ENCODE results near the gene SLC22A23.

The SLC22A23 gene

GRCh38 chr6:3426091-3426926 lies 30.5 kb downstream of the SLC22A23 start:
- CTCF ChIA-PET: interaction anchor here (2.7 kb wide), 1 partner anchor 15 kb away, joined by 14 read pairs; no protein-coding TSS in a partner anchor
- TF ChIP-seq KLF10 (tag by site-specific recombination; IDR thresholded peaks at IDR 0.05): no peak
- TF ChIP-seq ZSCAN5A (tag by site-specific recombination; IDR thresholded peaks at IDR 0.05): no peak
- no peak for TF ChIP-seq ZXDB (tag by site-specific recombination; IDR thresholded peaks at IDR 0.05)
- no peak for TF ChIP-seq ZNF138 (tag by site-specific recombination; IDR thresholded peaks at IDR 0.05; ENCODE audit: borderline replicate concordance)
- TF ChIP-seq BCL11A (tag by site-specific recombination; IDR thresholded peaks at IDR 0.05; ENCODE audit: low read depth): no peak
- no peak for TF ChIP-seq ZNF692 (tag by site-specific recombination; IDR thresholded peaks at IDR 0.05)
- no peak for TF ChIP-seq ZFP69B (tag by site-specific recombination; IDR thresholded peaks at IDR 0.05)
- no peak for TF ChIP-seq TCF7L2 (IDR thresholded peaks at IDR 0.05; ENCODE audit: borderline replicate concordance, low read depth, low read length)
- TF ChIP-seq ZNF623 (tag by site-specific recombination; IDR thresholded peaks at IDR 0.05): no peak
- TF ChIP-seq ZNF169 (tag by site-specific recombination; IDR thresholded peaks at IDR 0.05): no peak
- TF ChIP-seq GLIS1 (tag by site-specific recombination; IDR thresholded peaks at IDR 0.05): no peak
- no peak for TF ChIP-seq ZNF48 (tag by site-specific recombination; IDR thresholded peaks at IDR 0.05)
- TF ChIP-seq ZBTB8A (tag by site-specific recombination; IDR thresholded peaks at IDR 0.05): no peak
- no peak for TF ChIP-seq KLF7 (tag by site-specific recombination; IDR thresholded peaks at IDR 0.05; ENCODE audit: borderline replicate concordance)
- TF ChIP-seq ZBTB10 (tag by site-specific recombination; IDR thresholded peaks at IDR 0.05): no peak
- no peak for TF ChIP-seq EGR2 (tag by site-specific recombination; IDR thresholded peaks at IDR 0.05; ENCODE audit: low read depth)
- no peak for TF ChIP-seq ELK4 (IDR thresholded peaks at IDR 0.05; ENCODE audit: borderline replicate concordance, low read depth, low read length)
- TF ChIP-seq ZNF140 (tag by site-specific recombination; IDR thresholded peaks at IDR 0.05): no peak
- TF ChIP-seq KLF9 (tag by site-specific recombination; IDR thresholded peaks at IDR 0.05; ENCODE audit: low read depth): no peak
- no peak for TF ChIP-seq SCRT2 (tag by site-specific recombination; IDR thresholded peaks at IDR 0.05)
- POLR2A ChIA-PET: no interaction called here
- Histone ChIP-seq H3K4me1 (ENCODE audit: control insufficient read depth, insufficient read depth, low read length) (peaks cover 26% of the 10 kb centered on the region), H3K36me3 (ENCODE audit: control insufficient read depth in 2 of 2, insufficient read depth in 1 of 2, low read length in 2 of 2) (no peaks in the 10 kb centered on the region), H3K9me3 (ENCODE audit: control insufficient read depth, insufficient read depth, low read depth, low read length) (no peaks in the 10 kb centered on the region), H3K4me3 (ENCODE audit: low read depth, low read length) (no peak overlapping the region), H3K27ac (ENCODE audit: extremely low read depth, low read depth, low read length) (no peak overlapping the region; the same call in 1 of the 2 replicates)
